MG63 (cell line): ENCODE data around the gene TMEM178B. TPM values are rescaled to one million over a fixed set of nuclear protein-coding genes. Genes with fewer than 3 reads are reported as not detected.

ENCODE experiments used
- DNase-seq: peaks from one replicate; pipeline ENCODE4 v3.0.0-alpha.2; 2020
- H3K27me3 ChIP-seq: fragments of 250-450 bp; sonication (Bioruptor Pico); 2 replicates; pipeline ENCODE4 v1.5.1; 2020; ENCODE audit warnings: mild to moderate bottlenecking, moderate library complexity
- H3K36me3 ChIP-seq: fragments of 250-450 bp; sonication (Bioruptor Pico); 2 replicates; pipeline ENCODE4 v1.5.1; 2020; ENCODE audit warnings: mild to moderate bottlenecking, moderate library complexity
- H3K4me3 ChIP-seq: fragments of 250-450 bp; sonication (Bioruptor Pico); 2 replicates; pipeline ENCODE4 v1.5.1; 2020; ENCODE audit warnings: mild to moderate bottlenecking, moderate library complexity
- H3K9me3 ChIP-seq: fragments of 250-450 bp; sonication (Bioruptor Pico); 2 replicates; pipeline ENCODE4 v1.5.1; 2020; ENCODE audit warnings: mild to moderate bottlenecking, moderate library complexity
- total RNA-seq: library from RNA; depleted of rRNA; stranded (reverse); fragments of >200 nt; shearing (Covaris generic); gene quantifications from 2 replicates; pipeline ENCODE4 v1.2.3, GENCODE V29; 2014; ENCODE audit warnings: low replicate concordance

The TMEM178B gene
- total RNA-seq, 1 experiment from 2014 or later: 0.10 TPM

DNA sequence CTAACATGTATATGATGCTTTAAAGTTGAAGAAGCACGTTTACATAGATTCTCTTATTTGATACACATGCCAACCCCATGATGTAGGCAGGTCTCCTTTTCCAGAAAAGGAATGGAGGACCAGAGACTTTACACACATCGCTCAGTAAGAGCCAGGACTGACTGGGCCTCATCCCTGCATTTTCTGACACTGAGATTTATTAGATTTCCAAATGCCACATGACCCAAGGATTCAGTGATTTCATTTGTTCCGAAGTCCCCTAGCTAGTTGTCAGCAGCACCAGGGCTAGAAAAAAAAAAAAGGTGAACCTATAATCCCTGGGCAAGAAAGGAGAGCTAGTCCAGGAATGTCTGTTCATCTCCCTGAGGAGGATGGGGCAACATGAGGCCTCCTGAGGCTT lies 334.0 kb downstream of the TMEM178B start:
- Histone ChIP-seq H3K4me3 (no peak overlapping the region), H3K36me3 (no peaks in the 10 kb centered on the region)
- DNase-seq: no peak

DNA sequence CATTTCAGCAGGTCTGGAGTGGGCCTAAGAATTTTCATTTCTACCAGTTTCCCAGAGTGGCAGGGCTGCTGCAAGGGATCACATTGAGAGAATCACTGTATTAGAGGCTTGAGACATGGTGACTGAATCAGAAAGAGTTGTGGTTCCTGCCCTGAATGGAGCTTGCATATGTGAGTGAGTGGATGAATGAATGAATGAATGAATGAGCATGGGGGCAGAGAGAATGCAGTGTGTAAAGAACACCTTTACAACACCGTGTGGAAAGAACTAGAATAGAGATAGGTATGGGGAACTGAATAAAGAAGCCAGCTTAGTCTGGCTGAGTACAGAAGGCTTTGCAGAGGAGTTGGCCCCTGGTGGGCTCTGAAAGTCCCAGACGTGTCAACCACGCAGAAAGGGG lies 334.6 kb downstream of the TMEM178B start:
- no peaks in the 10 kb centered on the region for H3K27me3 ChIP-seq
- DNase-seq: no peak
- no peak overlapping the region for H3K4me3 ChIP-seq
- H3K36me3 ChIP-seq: no peaks in the 10 kb centered on the region
- no peaks in the 10 kb centered on the region for H3K9me3 ChIP-seq

More for the DNA sequence above, 334.0 kb downstream of the TMEM178B start:
- no peaks in the 10 kb centered on the region for H3K9me3 ChIP-seq
- no peaks in the 10 kb centered on the region for H3K27me3 ChIP-seq

DNA sequence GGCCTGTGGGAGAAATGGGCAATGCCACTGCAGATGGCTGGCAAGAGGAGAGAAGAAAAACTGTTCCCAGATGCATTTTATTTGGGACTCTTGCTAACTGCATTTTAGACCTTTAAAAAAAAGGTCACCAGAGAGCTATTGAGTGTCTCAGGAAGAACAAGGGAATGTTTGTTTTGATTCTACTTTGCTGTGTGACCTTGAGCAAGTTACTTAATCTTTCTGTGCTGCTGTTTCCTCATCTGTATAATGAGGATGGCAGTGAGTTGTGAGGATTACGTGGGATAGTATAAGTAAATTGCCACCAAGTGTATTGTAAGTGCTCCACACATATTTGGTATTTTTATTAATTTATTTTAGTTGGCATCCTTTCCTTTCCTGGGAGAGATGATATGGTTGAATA lies 335.4 kb downstream of the TMEM178B start:
- Histone ChIP-seq H3K4me3 (no peak overlapping the region), H3K36me3 (no peaks in the 10 kb centered on the region), H3K27me3 (no peaks in the 10 kb centered on the region), H3K9me3 (no peaks in the 10 kb centered on the region)
- no peak for DNase-seq

DNA sequence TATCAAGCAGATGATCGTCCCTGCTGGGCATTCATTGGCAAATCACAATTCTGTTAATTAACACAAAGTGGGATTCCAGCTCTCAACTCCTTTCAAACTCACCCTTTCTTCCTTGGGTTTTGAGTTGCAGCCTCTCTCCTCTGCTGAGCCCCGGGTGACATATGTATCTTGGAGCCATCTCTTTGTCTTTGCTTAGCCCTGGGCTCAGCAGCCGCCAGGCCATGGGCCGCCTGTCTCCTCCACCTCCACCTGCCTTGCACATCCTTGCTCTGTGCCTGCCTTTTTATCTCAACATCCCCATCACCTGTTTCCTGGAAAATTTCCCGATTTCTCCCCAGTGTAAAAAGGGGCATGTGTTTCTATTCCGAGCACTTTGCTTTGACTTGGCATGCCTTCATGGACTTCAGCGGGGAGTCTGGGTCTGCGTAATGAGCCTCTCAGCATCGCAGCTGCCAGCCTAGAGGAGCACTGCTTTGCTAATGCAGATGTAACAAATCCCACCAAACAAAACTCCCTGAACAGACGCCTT lies 336.0 kb downstream of the TMEM178B start:
- H3K27me3 ChIP-seq: no peaks in the 10 kb centered on the region
- no peaks in the 10 kb centered on the region for H3K36me3 ChIP-seq
- H3K9me3 ChIP-seq: no peaks in the 10 kb centered on the region
- H3K4me3 ChIP-seq: no peak overlapping the region
- no peak for DNase-seq

DNA sequence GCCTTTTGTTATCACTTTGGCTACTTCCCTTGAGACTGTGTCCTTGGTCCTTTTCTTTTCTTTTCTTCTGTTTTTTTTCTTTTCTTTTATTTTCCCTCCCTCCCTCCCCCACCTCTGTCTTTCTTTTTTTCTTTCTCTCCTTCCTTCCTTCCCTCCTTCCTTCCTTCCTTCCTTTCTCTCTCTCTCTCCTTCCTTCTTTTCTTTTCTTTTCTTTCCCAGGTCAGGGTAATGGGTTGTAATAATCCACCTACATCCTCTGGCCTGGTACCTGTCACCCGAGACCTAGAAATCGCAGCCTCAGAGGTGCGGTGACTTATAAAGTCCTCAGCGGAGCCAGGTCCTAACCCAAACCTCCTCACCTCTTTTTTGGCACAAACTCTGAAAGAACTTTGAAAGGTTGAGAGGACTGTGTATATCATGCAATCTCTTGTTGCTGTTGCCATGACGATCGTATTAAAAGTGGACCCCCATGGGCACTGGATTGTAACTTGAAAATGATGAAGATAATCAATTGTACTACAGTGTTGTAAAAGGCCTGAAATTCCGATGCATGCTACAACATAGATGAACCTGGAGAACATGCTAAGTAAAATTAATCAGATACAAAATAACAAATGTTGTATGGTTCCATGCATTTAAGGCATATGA lies 336.6 kb downstream of the TMEM178B start:
- no peaks in the 10 kb centered on the region for H3K9me3 ChIP-seq
- no peak overlapping the region for H3K4me3 ChIP-seq
- H3K27me3 ChIP-seq: no peaks in the 10 kb centered on the region
- no peak for DNase-seq
- no peaks in the 10 kb centered on the region for H3K36me3 ChIP-seq

DNA sequence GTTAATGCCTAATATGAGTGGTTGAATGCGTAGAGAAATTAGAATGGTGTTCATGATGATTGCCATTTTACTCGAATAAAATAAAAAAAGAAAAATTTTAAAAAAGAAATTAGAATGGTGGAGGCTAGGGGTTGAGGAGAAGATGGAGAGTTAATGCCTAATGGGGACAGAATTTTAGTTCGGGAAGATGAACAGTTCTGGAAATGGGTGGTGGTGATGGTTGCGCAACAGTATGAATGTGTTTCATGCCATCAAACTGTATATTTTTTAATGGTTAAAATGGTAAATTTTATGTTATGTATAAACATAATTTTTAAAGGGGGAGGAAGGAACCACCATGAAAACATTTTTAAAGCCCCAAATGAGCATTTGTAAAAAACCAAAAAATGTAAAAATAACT lies 337.3 kb downstream of the TMEM178B start:
- Histone ChIP-seq H3K4me3 (no peak overlapping the region), H3K9me3 (no peaks in the 10 kb centered on the region), H3K36me3 (no peaks in the 10 kb centered on the region), H3K27me3 (no peaks in the 10 kb centered on the region)
- DNase-seq: no peak

DNA sequence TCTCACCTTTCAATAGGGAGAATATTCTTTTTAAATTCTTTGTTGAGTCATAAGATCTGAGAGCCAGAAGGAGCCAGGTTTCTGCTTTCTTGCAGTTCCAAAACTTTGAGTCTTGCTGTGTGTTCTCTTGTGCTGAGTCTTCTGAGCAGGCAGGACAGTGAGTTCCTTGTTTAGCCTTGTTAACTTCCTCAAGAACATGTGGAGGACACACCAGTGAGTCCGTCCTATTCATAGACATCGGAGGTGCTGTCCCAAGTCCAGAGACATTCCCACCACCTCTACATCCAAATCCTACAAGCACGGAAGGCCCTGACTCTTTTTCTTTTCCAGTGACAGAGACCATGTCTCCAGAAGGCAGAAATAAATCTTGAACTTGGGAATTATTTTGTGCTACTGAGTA lies 342.1 kb downstream of the TMEM178B start:
- H3K9me3 ChIP-seq: no peaks in the 10 kb centered on the region

DNA sequence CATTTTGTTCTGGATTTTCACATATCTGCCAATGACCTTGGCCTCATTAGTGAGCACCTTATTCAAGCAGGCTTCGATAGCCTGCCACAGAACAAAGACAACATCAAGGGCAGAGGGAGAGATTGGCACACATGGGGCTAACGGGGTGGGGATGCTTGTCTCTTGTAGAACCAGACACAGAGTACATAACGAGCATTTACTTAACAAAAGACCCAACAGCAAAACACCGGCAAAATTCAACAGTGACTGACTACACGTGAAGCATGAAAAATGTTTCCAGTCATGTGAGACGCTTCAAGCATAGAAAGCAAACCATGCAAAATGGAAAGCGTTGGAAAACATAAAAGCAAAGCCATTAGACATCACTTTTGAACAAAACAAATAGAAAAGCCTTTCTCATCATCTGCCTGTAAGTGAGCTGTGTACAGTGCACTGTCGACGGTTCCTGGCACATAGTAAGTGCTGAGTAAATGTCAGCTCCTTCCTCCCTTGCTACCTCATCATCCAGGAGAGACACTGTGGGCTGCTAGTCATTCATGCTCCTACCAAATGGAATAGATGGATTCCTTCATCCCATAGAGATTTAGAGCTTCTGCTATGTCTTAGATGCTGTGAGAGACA lies 342.9 kb downstream of the TMEM178B start:
- no peaks in the 10 kb centered on the region for H3K9me3 ChIP-seq
- DNase-seq: no peak
- no peaks in the 10 kb centered on the region for H3K36me3 ChIP-seq
- H3K27me3 ChIP-seq: no peaks in the 10 kb centered on the region
- no peak overlapping the region for H3K4me3 ChIP-seq

More for the DNA sequence above, 342.1 kb downstream of the TMEM178B start:
- no peak for DNase-seq
- H3K27me3 ChIP-seq: no peaks in the 10 kb centered on the region
- H3K36me3 ChIP-seq: no peaks in the 10 kb centered on the region
- no peak overlapping the region for H3K4me3 ChIP-seq

DNA sequence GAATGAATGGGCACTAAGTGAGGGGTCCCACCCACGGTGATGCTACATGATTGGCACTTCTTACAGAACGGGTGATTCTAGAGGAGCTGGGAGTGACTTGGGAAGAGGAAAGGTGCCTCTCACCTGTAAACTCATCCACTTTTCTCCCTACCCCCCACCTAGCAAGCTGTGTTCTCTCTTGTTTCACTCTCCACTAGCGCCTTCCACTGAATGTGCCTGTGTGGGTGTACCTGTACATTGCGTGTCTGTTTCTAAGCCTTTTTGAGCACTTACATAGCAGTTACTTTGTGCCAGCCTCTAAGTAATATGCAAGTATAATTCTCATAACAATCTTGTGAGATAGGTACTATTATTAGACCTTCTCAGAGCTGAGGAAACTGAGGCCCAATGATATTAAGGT lies 343.6 kb downstream of the TMEM178B start:
- no peak overlapping the region for H3K4me3 ChIP-seq
- no peaks in the 10 kb centered on the region for H3K27me3 ChIP-seq
- no peaks in the 10 kb centered on the region for H3K9me3 ChIP-seq
- no peak for DNase-seq
- no peaks in the 10 kb centered on the region for H3K36me3 ChIP-seq

DNA sequence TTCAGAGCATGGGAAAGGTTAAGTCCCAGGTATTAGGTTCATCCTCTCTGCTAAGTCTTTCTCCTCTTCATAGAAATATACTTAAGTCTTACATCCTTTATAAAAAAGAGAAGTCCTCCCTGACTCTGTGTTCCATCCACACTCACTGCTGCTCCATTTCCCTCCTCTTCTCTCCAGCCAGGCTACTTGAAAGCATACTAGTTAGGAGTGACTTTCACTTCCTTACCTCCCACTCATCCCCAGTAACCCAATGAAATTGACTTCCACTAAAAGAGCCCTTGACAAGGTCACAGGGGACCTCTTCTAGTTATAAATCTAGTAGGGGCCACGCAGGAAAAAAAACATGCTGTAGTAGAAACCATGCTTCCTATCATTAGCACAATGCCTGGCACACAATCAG lies 344.2 kb downstream of the TMEM178B start:
- no peak overlapping the region for H3K4me3 ChIP-seq
- no peaks in the 10 kb centered on the region for H3K27me3 ChIP-seq
- no peak for DNase-seq
- no peaks in the 10 kb centered on the region for H3K36me3 ChIP-seq
- H3K9me3 ChIP-seq: no peaks in the 10 kb centered on the region

DNA sequence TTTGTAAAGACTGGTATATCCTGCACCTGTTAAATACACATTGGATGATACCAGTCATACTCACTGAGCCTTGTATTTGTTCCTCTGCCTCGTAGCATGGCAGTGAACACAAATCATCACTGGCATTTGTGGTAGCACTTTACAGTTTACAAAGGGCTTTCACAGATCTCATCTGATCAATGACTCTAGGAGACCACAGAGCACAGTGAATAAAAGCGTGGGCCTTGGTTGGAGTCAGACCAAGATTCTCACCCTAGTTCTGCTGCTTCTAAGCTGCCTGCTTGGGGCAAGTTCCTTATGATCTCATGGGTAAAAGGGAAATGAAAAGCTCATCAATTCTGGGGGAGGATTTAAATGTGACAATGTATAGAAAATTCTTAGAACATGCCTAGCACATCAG lies 347.4 kb downstream of the TMEM178B start:
- H3K9me3 ChIP-seq: no peaks in the 10 kb centered on the region
- no peak overlapping the region for H3K4me3 ChIP-seq
- no peaks in the 10 kb centered on the region for H3K36me3 ChIP-seq
- DNase-seq: no peak
- H3K27me3 ChIP-seq: no peaks in the 10 kb centered on the region

DNA sequence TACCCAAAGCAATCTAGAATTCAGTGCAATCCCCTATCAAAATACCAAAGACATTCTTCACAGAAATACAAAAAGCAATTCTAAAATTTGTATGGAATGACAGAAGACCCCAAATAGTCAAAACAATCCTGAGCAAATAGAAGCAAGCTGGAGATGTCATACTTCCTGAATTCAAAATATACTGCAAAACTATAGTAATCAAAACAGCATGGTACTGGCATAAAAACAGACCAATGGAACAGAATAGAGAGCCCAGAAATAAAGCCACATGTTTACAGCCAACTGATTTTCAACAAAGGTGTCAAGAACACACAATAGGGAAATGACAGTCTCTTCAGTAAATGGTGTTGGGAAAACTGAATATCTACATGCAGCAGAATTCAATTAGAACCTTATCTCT lies 353.3 kb downstream of the TMEM178B start:
- DNase-seq: no peak
- Histone ChIP-seq H3K9me3 (no peaks in the 10 kb centered on the region), H3K4me3 (no peak overlapping the region), H3K36me3 (no peaks in the 10 kb centered on the region), H3K27me3 (no peaks in the 10 kb centered on the region)

DNA sequence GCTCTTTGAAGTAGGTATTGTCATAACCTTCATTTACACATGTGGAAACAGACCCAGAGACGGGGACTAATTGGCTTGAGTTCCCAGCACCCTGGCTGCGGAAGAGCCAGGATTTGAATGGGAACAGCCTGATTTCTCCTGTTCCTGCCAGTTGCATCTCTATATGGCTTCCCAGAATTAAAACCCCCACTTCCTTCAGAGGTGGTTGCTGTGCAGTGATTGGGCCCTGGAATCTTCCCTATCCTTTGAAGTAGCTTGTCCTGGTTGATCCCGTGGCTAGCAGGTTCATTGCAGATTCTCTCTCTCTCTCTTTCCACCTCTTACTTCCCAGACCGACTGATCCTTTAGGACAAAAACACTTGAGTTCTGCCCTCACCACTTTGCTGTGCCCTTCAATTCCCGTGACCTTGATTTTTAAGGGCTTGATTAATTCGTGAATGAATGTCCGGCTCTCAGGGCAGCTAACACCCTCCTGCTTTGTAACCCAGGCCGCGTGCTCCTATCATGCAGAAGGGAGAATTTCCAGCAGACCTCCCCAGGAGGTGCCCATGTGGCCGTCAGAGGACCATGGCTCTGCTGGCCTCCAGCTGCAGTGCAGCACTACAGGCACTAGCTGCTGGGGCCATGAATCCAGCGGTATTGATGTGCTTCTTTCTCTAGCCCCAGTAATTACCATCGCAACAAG lies 356.7 kb downstream of the TMEM178B start:
- Histone ChIP-seq H3K27me3 (no peaks in the 10 kb centered on the region), H3K9me3 (no peaks in the 10 kb centered on the region), H3K4me3 (no peak overlapping the region), H3K36me3 (no peaks in the 10 kb centered on the region)
- DNase-seq: no peak

DNA sequence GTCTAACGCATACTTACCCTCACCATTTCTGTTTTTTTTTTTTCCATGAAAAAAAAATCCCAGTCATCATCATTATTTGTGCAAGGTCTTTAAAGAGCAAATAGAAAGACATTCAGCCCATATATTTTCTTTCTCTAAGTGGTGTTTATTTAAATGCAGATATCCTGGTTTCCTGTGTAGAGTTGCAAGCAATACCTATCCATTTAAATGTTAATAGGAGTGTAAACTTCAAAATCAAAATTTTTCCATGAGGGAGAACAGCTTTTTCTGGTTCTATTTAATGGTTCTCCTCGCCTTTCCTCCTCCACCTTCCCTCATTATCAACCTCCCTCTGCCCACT lies 357.2 kb downstream of the TMEM178B start:
- H3K27me3 ChIP-seq: no peaks in the 10 kb centered on the region
- H3K9me3 ChIP-seq: no peaks in the 10 kb centered on the region

DNA sequence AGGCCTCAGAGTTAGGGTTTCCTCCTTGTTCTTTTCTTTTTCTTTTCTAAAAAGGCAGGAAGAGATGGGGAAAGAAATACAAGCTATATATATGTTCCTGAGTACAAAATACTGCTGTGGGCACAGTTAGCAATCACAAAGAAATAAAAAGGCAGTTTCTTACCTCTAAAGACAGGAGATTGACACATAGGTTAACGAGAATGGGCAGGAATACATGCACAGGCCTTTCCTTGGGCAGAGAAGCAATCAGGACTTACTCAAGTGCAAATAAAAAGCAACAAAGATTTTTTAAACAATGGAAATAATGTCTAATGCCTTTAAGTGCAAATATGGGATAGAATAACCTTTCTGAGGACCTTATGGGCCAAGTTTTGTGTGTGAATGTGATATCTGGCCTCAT lies 357.8 kb downstream of the TMEM178B start:
- Histone ChIP-seq H3K9me3 (no peaks in the 10 kb centered on the region), H3K27me3 (no peaks in the 10 kb centered on the region), H3K4me3 (no peak overlapping the region), H3K36me3 (no peaks in the 10 kb centered on the region)
- DNase-seq: no peak

More for the DNA sequence above, 357.2 kb downstream of the TMEM178B start:
- DNase-seq: no peak
- Histone ChIP-seq H3K4me3 (no peak overlapping the region), H3K36me3 (no peaks in the 10 kb centered on the region)

DNA sequence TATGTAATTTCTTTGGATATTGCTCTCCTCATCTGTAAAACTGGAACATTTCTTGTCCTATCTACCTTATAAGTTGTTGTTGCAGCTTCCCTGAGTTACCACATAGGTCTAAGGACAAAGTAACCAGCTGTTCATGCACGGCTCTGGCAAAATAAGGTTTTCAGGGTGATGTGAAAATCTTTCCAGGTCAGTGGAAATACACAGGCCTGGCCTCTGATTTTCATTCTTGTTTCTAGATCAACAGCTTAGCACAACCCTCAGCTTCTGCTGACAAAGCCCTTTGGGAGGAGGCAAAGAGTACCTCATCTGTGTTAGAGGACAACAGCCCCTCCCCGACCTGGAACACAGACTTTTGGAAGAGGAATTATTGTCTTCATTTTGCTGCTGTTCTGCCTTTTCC lies 359.8 kb downstream of the TMEM178B start:
- Histone ChIP-seq H3K27me3 (no peaks in the 10 kb centered on the region), H3K36me3 (no peaks in the 10 kb centered on the region), H3K4me3 (no peak overlapping the region), H3K9me3 (no peaks in the 10 kb centered on the region)
- no peak for DNase-seq

DNA sequence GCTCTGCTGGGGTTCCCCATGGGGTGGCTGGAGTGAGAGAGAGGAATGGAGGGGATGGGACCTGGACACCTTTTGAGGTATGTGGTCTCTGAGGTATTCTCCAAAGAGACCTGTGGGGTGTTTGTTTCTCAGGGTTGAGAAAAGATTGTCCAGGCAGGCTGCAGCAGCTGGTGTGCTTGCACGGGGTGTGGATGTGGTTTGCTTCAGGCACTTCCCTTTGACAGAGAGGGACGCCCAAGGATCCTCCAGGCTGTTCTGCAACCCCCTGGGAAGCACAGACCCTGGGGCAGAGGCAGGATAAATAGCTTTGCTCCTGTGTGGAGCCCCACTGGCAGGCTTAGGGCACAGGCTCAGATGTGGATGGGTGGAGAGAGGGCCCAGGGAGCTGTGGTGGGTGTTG lies 362.3 kb downstream of the TMEM178B start:
- no peak for DNase-seq
- no peaks in the 10 kb centered on the region for H3K36me3 ChIP-seq
- H3K9me3 ChIP-seq: no peaks in the 10 kb centered on the region
- H3K4me3 ChIP-seq: no peak overlapping the region
- no peaks in the 10 kb centered on the region for H3K27me3 ChIP-seq

DNA sequence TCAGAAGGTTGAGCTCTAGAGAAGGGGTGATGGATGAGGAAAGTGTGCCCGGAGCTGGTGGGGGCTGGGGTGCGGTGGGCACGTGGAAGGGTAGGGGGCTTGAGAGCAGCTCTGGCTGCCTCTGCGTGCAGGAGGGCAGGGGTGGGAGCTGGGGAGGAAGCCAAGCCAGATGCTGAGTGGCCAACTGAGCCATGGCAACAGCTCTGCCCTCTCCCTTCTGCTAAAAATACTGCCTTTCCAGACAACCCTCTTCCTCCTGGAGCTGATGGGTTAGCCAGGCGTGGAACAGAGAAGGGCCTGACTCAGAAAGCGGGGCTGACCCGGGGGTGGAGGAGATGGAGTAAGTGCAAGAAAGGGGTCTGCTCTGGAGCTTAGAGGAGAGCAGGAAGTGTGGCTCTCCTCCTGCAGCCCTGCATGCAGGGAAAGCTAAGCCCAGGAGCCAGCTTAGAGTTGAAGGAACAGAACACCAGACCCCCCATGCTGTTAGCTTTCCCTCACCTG lies 362.8 kb downstream of the TMEM178B start:
- DNase-seq: no peak
- Histone ChIP-seq H3K4me3 (no peak overlapping the region), H3K27me3 (no peaks in the 10 kb centered on the region), H3K36me3 (no peaks in the 10 kb centered on the region), H3K9me3 (no peaks in the 10 kb centered on the region)
